GM19372 (cell line): ENCODE data around the gene NMB.
A peak's percentile ranks its signal among the peaks of the same experiment; 100 is the strongest.
"Not testable (repeated sequence)": the region's sequence is repeated elsewhere in the genome, so short reads cannot be mapped to it uniquely, and the experiment has no call there.

Source experiments
- ATAC-seq: cut with Tn5 transposase; IDR thresholded peaks from one replicate; pipeline ENCODE4 v1.9.1; 2021; ENCODE audit warnings: mild to moderate bottlenecking, low read depth, moderate library complexity; ENCODE audit not compliant: unreplicated experiment

NMB gene, protein sequence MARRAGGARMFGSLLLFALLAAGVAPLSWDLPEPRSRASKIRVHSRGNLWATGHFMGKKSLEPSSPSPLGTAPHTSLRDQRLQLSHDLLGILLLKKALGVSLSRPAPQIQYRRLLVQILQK

DNA sequence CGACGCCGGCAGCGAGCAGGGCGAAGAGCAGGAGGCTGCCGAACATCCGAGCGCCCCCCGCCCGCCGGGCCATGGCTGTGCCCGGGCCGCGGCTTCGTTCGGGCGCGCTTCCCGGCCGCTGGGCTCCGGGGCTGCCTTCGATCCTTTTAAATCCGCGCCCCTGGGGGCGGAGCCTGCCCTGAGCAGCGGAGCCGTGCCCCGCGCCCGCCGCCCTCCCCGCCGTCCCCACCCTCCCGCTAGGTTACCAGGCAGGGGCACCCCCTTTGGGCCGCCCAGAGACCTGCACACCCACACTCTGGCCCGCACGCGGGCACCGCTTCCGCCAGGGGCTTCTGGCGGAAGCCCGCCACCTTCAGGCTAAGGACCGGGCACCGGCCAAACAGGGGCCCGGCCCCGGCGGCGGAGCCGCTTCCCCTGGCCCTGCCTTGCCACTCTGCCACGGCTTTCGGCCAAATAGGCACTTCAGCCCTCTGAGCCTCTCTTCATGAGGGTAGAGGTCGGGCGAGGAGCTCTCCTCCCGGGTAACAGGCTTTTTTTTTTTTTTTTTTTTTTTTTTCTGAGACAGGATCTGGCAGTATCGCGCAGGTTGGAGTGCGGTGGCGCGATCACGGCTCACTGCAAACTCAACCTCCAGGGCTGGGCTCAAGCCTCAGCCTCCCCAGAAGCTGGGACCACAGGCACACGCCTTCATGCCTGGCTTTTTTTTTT, at the start of gene NMB:
TSS of gene NMB (minus strand) at position 120 of the 708 bp plus-strand sequence. CDS start at position 73, 47 bp downstream.
- ATAC-seq = peak; percentile 64

DNA sequence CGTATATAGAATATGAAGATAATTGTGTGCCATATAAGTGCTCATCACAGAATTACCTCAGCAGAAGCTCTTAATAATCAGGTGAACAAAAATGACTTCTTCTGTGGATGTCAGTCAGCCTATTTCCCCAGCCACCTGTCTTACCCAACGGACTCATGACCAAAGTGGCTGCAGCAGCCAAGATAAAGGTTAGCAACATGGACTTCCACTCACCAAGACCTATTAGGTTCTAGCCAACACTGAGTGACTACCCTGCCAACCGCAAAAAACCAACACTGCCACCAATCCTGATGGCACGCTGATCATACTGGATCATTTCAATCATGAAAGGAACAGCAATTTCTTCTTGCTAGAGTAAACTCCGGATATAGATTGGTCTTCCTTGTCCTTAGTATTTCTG, 45.8 kb upstream of the NMB start:
- no peak for ATAC-seq

DNA sequence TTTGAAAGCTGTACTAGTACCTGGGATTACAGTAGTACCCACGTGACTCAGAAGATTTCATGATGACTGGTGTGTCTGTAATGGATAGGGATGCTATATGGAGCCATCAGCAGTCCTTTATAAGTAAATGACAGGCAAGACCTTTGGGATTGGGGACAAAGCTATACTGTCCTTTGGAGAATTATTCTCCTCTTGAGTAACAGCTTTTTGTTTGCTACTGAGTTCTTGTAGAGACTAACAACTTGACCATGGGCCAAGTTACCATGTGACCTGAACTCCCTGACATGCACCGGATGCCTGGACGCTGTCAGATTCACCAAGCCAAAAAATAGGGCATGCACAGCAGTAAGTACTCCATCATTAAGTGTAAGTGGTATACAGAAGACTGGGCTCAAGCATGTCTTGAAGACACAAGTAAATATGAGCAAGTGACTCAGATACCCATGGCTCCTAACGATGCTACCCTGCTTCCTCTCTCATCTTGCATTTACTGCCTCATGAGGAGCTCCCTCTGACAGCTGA, 45.0 kb upstream of the NMB start:
- no peak for ATAC-seq

DNA sequence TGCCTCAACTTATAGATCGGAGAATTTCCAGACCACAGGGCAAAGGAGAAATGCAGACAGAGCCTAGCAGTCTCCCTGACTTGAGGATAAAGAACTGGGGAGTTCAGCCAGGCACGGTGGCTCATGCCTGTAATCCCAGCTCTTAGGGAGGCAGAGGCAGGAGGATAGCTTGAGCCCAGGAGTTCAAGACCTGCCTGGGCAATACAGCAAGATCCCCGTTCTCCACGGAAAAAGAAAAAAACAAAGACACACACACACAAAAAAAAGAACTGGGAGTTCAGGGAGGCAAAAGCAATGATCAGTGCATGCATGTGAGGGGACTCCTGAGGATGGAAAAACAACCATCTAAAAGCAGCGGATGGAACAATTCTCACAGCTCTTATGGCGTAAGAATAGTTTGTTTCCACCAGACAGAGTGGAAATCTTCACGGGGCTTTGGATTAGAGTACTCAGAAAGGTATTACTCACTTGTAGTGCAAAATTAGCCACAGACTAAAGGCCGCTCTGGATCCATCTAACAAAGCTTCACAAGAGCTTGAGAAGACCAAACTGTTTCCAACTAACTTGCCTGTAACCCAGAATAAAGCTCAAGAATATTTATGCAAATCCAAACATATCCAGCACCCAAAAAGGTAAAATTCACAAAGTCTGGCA, 41.7 kb upstream of the NMB start:
- ATAC-seq = no peak

DNA sequence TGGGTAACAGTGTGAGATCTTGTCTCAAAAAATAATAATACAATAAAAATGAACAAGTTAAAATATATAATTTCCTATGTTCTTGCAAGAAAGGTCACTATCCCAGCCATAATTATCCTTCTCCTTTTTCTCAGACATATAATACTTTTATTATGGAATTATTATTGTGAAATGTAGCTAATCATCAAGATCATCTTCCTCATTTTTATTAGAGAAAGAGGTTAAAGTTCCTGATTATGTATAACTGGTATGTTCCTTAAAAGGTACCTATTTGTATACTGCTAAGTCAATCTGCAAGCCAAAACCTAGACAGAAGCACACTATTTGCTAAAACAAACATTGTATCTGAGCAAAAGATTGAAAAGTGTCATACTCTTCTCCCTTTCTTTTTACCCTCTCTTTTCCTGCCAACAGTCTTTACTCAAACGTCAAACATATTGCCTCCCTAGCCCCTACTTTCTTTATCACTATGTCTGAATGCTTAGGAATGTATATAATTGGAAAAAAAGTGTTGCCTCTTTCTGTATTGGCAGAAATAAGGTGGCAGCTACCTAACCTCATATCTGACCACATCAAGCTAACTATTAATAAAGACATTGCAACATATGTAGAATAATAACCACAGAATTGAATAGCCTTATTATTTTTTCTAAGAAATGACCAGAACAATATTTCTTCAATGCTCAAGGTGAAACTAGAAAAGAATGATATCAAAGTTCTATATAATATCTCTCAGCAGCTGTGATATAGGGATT, 39.4 kb upstream of the NMB start:
- ATAC-seq = no peak

DNA sequence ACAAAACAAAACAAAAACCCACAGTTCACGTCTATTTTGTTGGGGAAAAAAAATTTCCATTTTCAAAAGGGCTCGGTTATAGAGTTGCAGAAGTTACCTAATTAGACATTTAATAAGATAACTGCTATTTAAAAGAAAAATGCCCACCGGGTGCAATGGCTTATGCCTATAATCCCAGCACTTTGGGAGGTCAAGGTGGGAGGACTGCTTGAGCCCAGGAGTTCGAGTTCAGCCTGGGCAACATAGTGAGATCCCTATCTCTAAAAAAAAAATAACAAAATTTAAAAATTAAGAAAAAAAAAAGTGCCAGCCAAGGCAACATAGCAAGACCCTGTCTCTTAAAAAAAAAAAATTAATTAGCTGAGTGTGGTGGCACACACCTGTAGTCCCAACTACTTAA, 38.8 kb upstream of the NMB start:
- no peak for ATAC-seq

DNA sequence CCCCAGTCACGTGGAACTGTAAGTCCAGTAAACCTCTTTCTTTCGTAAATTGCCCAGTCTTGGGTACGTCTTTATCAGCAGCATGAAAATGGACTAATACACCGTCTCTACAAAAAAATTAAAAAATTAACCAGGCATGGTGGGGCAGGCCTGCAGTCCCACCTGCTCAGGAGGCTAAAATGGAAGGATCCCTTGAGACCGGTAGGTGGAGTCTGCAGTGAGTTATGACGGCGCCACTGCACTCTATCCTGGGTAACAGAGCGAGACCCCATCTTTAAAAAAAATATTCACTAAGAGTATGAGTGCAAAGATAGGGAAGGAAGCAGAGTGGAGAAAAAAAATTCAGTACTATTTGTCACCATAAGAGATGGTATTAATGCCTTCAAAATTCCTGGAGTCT, 32.3 kb upstream of the NMB start:
- ATAC-seq = no peak

DNA sequence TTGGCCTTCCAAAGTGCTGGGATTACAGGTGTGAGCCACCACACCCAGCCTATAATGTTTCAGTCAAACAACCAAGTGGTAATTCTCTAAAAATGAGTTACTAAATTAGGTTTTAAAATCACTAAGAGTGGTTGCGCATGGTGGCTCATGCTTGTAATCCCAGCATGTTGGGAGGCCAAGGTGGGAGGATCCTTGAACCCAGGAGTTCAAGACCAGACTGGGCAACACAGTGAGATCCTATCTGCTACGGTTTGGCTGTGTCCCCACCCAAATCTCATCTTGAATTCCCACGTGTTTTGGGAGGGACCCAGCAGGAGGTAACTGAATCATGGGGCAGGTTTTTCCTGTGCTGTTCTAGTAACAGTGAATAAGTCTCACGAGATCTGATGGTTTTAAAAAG, 31.9 kb upstream of the NMB start:
- no peak for ATAC-seq

DNA sequence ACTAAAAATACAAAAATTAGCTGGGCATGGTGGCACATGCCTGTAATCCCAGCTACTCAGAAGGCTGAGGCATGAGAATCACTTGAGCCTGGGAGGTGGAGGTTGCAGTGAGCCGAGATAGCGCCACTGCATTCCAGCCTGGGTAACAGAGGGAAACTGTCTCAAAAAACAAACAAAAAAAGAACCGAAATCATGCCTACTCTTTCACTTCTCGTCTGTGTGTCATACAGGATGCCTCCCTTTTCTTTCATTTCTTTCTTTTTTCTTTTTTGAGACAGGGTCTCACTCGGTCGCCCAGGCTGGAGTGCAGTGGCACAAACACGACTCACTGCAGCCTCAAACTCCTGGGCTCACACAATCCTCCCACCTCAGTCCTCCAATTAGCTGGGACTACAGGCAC, 28.4 kb upstream of the NMB start:
- not testable (repeated sequence) for ATAC-seq

DNA sequence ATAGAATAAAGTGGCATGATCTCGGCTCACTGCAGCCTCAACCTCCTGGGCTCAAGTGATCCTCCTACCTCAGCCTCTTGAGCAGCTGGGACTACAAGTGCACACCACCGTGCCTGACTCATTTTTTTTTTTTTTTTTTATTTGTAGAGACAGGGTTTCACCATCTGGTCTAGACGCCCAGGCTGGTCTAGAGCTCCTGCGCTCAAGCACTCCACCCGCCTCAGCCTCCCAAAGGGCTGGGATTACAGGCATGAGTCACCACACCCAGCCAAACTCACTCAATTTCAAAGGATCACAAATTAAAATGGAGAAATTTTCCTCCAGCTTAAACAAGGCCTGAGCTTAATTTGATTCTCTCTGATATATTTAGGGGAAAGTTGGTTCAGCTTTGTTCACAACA, 27.3 kb upstream of the NMB start:
- ATAC-seq = no peak

DNA sequence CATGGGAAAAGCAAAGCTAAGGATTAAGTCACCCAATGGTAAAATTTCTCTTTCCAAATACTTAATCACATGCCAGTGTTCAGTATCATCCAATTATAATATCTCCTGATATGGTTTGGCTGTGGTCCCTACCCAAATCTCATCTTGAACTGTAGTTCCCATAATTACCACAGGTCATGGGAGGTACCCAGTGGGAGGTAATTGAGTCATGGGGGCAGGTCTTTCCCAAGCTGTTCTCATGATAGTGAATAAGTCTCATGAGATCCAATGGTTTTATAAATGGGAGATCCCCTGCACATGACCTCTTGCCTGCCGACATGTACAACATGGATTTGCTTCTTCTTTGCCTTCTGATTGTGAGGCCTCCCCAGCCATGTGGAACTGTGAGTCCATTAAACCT, 26.1 kb upstream of the NMB start:
- no peak for ATAC-seq

DNA sequence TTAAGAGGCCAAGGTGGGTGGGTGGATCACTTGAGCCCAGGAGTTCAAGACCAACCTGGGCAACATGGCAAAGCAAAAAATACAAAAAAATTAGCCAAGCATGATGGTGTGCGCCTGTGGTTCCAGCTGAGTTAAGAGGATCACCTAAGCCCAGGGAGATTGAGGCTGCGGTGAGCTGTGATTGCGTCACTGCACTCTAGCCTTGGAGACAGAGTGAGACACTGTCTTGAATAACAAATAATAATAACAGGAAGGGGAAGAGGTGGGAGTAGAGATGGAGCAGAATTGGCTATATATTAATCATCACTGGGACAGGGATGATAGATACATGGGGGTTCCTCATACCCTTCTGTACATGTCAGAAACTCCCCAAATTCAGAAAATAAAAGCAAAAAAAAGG, 23.8 kb upstream of the NMB start:
- ATAC-seq = no peak

DNA sequence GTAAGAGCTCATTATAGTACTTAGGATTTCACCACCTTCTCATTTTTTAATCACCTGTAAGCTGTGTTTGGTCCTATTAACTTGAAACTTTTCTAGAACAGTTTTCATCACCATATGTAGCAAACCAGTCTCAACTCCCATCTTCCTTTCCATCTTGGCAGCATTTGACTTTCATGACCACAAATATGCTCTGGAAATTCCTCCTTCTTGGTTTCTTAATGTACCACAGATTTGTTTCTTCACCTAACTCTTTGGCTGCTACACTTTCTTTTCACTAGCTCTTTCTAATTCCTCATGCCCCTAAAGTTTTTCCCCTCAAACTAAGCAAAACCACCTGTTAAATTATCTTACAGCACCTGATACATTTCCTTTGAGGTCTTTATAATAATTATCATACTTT, 13.2 kb upstream of the NMB start:
- ATAC-seq = no peak

DNA sequence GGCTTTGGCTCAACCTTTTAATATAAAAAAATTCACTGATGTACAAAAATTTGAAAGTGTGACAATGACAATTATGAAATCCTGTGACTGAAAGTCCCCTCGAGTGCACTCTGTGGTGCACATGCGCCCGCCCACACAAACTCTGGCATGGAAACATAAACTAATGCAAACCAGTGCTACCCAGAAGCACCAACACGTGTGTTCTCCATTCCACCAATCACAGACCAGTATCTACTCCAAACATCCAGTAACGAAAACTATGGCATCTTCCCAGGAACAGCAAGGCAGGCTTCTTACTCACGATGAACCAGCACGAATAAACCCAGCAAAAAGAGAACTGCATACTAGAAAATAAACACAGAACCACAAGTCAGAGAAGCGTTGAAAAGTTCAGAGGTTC, 11.7 kb upstream of the NMB start:
- ATAC-seq = no peak

DNA sequence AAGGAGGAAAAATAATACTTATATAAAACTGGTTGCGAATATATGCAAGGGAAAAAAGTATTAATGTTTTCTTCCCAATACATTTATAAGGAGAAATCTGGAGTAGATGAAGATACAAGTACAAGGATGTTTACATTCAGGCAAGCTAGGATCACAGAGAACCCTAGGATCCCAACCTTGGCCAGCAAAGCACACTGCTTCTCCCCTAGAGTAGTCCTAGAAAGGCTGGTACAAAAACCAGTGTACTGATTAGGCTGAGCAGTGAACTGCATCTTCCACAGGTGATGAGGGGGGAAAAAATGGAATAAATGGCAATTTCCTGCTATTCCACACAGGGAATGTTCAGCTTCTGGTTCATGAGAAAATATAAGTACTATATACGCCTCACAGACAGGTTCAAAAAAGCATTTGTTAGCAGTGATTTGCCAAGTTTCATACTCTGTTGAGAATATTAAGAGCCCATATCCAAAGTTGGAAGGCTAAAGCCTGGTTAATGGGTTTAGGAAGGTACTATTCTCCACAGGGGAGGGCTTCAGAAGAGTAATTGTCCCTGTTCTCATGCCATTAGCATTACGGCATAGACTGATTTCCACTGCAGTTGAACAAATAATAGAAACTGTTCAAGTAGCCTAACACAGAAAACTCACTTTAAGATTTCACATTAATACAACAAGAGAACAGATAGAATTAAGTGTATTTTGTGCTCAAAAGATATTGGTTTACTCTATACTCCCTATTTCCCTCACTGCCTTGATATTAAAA, 10.4 kb upstream of the NMB start:
- ATAC-seq = no peak

DNA sequence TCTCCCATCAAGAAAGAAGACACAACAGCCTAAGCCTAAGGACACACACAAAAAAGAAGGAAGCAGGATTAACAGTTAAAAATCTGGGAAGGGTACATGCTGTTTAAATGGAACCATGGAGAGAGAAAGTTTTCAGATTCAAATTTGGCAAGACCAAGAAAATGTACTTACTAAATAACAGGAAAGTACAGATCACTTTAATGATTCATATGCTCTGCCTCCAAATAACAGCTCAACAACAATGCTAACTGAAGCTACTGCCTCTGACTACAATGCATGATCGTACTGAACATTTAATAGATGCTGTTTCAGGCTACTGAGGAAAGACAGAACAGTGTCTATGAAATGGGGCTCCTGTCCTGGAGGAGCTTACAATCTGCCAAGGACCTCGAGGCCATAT, 8.4 kb upstream of the NMB start:
- ATAC-seq = no peak

DNA sequence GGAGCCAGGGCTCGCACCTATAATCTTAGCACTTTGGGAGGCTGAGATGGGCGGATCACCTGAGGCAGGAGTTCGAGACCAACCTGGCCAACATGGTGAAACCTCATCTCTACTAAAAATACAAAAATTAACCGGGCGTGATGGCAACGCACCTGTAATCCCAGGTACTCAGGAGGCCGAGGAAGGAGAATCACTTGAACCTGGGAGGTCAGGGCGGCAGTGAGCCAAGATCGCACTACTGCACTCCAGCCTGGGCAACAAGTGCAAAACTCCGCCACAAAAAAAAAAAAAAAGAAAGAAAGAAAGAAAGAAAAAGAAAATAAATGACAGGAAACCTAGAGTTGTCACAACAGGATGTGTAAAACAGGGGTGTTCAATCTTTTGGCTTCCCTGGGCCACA, 3.0 kb upstream of the NMB start:
- no peak for ATAC-seq

DNA sequence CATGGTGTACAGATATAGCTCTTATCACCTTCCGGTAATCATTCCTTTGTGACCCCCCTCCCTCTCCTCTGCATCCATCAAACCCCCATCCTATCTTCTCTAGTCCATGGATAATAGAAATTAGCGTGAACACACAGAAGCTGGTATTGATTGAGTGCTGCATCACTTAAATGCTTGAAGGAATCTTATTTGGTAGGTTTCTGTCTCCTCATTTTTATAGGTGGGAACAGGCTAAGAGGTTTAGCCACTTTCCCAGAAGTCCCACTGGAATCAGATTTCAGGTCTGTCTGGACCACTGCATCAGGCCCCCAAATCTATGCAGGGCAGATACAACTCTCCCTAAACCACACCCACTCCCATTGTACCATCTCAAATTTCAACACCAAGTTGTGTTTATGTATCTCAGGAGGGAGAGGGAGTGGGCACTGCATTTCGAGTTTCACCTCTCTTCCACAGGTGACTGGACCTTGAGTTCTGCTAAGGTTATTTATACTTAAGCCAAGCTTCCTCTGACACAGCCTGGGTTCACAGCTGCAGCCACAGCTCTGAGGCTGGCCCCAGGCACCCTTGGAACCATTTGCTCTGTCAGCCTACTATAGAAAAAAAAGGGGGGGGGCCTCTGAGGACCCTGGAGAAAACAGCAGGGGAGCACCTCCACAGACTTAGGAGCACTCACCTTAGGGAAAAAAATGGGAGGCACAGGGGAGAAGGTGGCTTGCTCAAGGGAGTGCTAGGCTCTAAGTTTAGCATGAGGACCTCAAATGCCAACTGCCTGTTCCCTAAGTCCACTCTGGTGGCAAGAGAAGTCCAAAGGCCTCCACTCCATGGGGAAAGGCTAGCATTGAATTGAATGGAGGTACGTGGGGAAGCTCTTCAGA, 2.1 kb upstream of the NMB start:
- ATAC-seq = no peak

DNA sequence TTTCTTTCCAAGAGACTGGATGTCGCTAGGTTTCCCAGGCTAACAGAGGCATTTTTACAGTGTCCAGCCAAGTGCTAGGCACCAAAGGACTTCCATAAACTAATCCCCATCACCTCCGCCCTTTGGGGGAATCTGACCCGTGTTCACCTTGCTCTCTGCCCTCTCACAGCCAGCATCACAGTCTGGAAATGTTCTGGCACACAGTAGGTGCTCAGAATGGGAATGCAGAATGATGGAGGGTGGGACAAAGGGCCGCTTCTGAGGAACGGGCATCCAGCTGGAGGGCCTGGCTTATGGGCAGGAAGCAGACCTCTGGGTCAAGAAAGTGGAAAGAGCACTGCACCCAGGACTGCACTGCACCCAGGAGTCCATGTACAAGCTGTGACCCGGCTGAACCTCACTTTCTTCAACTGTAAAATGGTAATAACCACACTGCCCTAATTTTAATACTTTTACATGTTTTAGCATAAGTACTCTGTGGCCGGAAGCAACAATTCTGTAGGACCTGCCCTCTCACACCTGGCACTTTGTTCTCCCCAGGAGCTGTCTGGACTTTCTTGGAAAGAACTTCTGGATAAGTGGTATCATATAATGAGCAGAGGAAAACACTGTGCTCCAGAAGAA, 901 bp upstream of the NMB start:
- ATAC-seq = no peak
